BLaER1 treated with 17β-estradiol and CSF1 and Interleukin-3, amounts not matched to agents 10 nM and 100 nM (cell line): ENCODE results near the gene FOXP1.

ENCODE experiments used
- H3K27ac ChIP-seq, 11 experiments: shearing (Covaris generic); formaldehyde crosslinking; 2 replicates each; pipeline ENCODE4 v1.8.1; 2022
- H3K27me3 ChIP-seq, 11 experiments: shearing (Covaris generic); formaldehyde crosslinking; 2 replicates each; pipeline ENCODE4 v1.8.1; 2022
- H3K36me3 ChIP-seq, 11 experiments: shearing (Covaris generic); formaldehyde crosslinking; 2 replicates each; pipeline ENCODE4 v1.8.1; 2022
- H3K4me1 ChIP-seq, 10 experiments: shearing (Covaris generic); formaldehyde crosslinking; 2 replicates each; pipeline ENCODE4 v1.8.1; 2022
- H3K4me2 ChIP-seq, 11 experiments: shearing (Covaris generic); formaldehyde crosslinking; 2 replicates each; pipeline ENCODE4 v1.8.1; 2022
- H3K4me3 ChIP-seq, 10 experiments: shearing (Covaris generic); formaldehyde crosslinking; 2 replicates each; pipeline ENCODE4 v1.8.1; 2022
- H3K9ac ChIP-seq, 11 experiments: shearing (Covaris generic); formaldehyde crosslinking; 2 replicates each; pipeline ENCODE4 v1.8.1; 2022
- H3K9me3 ChIP-seq, 11 experiments: shearing (Covaris generic); formaldehyde crosslinking; replicated peaks in 1 of 11; 2 replicates each; pipeline ENCODE4 v1.8.1; 2022
- H4K20me1 ChIP-seq, 11 experiments: shearing (Covaris generic); formaldehyde crosslinking; 2 replicates each; pipeline ENCODE4 v1.8.1; 2022
- Cebpa-rat ChIP-seq, 11 experiments: shearing (Covaris generic); IDR thresholded peaks; 2 replicates each; pipeline ENCODE4 v1.8.1; 2022

Gene FOXP1

DNA sequence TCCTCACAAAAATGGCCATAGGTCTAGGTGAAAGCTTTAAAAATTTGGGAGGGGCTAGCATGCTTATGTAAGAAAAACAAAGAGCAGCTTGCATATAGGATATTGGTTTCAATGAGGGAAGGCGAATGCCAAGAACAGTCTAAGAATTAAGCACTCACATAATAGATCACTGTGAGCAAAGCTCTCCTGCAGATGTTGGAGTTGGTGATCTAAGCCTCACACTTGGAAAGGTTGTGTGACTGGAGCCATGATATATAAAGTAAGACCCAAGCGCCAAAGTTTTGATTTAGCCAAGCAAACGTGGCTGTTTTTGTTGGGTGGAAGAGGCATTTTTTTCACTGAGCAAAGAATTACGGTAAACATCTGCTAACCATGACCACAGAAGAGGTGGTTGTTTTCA lies 237.5 kb downstream of the FOXP1 start:
- H3K9ac ChIP-seq, result no peak overlapping the region
- H3K9me3 ChIP-seq, result peaks cover 0 to 10% (median 5%) of the 10 kb centered on the region in 11 experiments; a peak in 11 of 22 replicates
- no peaks in the 10 kb centered on the region for H3K27me3 ChIP-seq

GRCh38 chr3:71345429-71346040 lies 238.0 kb downstream of the FOXP1 start:
- peaks cover 0 to 13% (median 7%) of the 10 kb centered on the region in 11 experiments; a peak in 12 of 22 replicates for H3K9me3 ChIP-seq
- no peak overlapping the region for H3K27ac ChIP-seq
- H3K4me1 ChIP-seq, result no peaks in the 10 kb centered on the region
- no peaks in the 10 kb centered on the region for H3K27me3 ChIP-seq
- no peaks in the 10 kb centered on the region for H4K20me1 ChIP-seq
- no peaks in the 10 kb centered on the region for H3K36me3 ChIP-seq
- H3K9ac ChIP-seq, result no peak overlapping the region
- no peak overlapping the region for H3K4me3 ChIP-seq
- H3K4me2 ChIP-seq, result no peak overlapping the region
- TF ChIP-seq Cebpa-rat (IDR thresholded peaks at IDR 0.05), result no peak

More for the DNA sequence above, 237.5 kb downstream of the FOXP1 start:
- Histone ChIP-seq H3K27ac (no peak overlapping the region), H4K20me1 (no peaks in the 10 kb centered on the region), H3K36me3 (no peaks in the 10 kb centered on the region), H3K4me1 (no peaks in the 10 kb centered on the region), H3K4me2 (no peak overlapping the region), H3K4me3 (no peak overlapping the region)
- TF ChIP-seq Cebpa-rat (IDR thresholded peaks at IDR 0.05), result no peak

DNA sequence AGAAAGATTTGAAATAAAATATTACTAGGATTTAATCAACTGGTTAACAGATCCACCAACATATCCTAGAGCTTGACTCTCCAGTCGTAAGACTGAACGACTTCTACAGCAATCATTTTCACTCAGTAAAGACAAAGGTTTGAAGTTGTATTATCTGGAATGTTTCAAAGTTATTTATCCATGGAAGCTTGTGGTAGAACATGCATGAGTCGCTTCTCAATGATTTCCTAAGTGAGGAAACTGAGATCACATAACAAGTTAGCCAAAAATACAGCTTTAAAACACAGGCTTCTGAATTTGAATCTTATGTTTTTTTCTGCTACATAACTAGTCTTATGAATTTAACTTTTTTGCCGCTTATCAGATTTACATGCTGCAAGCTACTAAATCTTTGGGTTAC lies 241.8 kb downstream of the FOXP1 start:
- Histone ChIP-seq H3K4me2 (no peak overlapping the region), H3K9ac (no peak overlapping the region), H3K36me3 (no peaks in the 10 kb centered on the region), H3K9me3 (peaks cover 0 to 13% (median 7%) of the 10 kb centered on the region in 11 experiments; a peak in 12 of 22 replicates), H3K27me3 (no peaks in the 10 kb centered on the region), H4K20me1 (no peaks in the 10 kb centered on the region), H3K4me3 (no peak overlapping the region), H3K27ac (no peak overlapping the region), H3K4me1 (no peaks in the 10 kb centered on the region)
- no peak for TF ChIP-seq Cebpa-rat (IDR thresholded peaks at IDR 0.05)

- no peak overlapping the region for H3K4me3 ChIP-seq
- no peaks in the 10 kb centered on the region for H4K20me1 ChIP-seq
- peaks cover 0 to 13% (median 7%) of the 10 kb centered on the region in 11 experiments; a peak in 12 of 22 replicates for H3K9me3 ChIP-seq
- TF ChIP-seq Cebpa-rat (IDR thresholded peaks at IDR 0.05), result no peak
- no peaks in the 10 kb centered on the region for H3K27me3 ChIP-seq
- no peak overlapping the region for H3K4me2 ChIP-seq
- H3K36me3 ChIP-seq, result no peaks in the 10 kb centered on the region
- H3K9ac ChIP-seq, result no peak overlapping the region
- no peaks in the 10 kb centered on the region for H3K4me1 ChIP-seq
- no peak overlapping the region for H3K27ac ChIP-seq
These were observed 244.5 kb downstream of the FOXP1 start for GRCh38 chr3:71339049-71339448.

- no peaks in the 10 kb centered on the region for H3K4me1 ChIP-seq
- TF ChIP-seq Cebpa-rat (IDR thresholded peaks at IDR 0.05), result no peak
- no peak overlapping the region for H3K4me3 ChIP-seq
These were observed 250.7 kb downstream of the FOXP1 start for GRCh38 chr3:71332813-71333212.

GRCh38 chr3:71330909-71331308 lies 252.6 kb downstream of the FOXP1 start:
- Histone ChIP-seq H3K27ac (no peak overlapping the region), H4K20me1 (no peaks in the 10 kb centered on the region), H3K4me1 (no peaks in the 10 kb centered on the region), H3K27me3 (no peaks in the 10 kb centered on the region), H3K9me3 (peaks cover 8 to 20% (median 16%) of the 10 kb centered on the region in 11 experiments; a peak in 20 of 22 replicates), H3K4me2 (no peak overlapping the region), H3K36me3 (peaks cover 0 to 6% (median 0%) of the 10 kb centered on the region in 11 experiments; a peak in 4 of 22 replicates), H3K4me3 (no peak overlapping the region), H3K9ac (no peak overlapping the region)
- TF ChIP-seq Cebpa-rat (IDR thresholded peaks at IDR 0.05), result no peak

More at GRCh38 chr3:71332813-71333212, 250.7 kb downstream of the FOXP1 start:
- no peak overlapping the region for H3K27ac ChIP-seq
- H3K36me3 ChIP-seq, result peaks cover 0 to 6% (median 0%) of the 10 kb centered on the region in 11 experiments; a peak in 4 of 22 replicates
- no peaks in the 10 kb centered on the region for H3K27me3 ChIP-seq
- no peaks in the 10 kb centered on the region for H4K20me1 ChIP-seq
- peaks cover 8 to 20% (median 16%) of the 10 kb centered on the region in 11 experiments; a peak in 20 of 22 replicates for H3K9me3 ChIP-seq
- no peak overlapping the region for H3K4me2 ChIP-seq
- H3K9ac ChIP-seq, result no peak overlapping the region

DNA sequence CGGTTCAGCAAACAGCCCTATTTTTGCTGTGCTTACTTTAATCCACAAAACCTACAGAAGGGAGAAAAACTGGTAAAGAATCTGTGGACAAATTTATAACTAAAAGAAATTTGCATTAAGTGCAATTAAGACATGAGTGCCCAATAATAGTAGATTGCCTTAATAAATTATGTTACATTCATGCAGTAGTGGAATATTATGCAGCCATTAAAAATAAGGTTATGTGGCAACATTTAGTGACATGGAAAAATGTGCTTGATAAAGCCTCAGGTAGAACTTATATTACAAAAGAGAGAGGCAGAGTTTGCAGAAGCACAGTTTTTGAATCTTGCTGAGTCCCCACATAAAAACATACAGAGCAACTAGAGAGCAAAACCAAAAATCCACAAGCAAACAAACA lies 253.0 kb downstream of the FOXP1 start:
- Histone ChIP-seq H3K36me3 (peaks cover 0 to 6% (median 0%) of the 10 kb centered on the region in 11 experiments; a peak in 4 of 22 replicates), H3K27me3 (no peaks in the 10 kb centered on the region)

DNA sequence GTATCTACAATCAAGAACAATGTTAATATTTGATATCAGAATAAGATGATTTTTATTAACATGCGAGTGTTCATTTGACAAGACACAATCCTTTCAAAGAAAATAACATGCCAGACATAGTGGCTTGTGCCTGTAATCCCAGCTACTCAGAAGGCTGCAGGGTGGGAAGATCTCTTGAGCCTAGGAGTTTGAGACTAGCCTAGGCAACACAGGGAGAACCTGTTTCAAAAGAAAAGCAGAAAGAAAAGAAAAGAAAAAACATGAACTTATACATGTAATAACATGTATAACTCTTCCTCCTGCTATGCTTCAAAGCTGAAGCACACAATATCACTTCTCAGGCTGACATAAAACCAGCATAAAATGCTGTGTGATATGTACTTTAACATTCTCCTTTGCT lies 253.7 kb downstream of the FOXP1 start:
- H4K20me1 ChIP-seq, result no peaks in the 10 kb centered on the region
- no peak overlapping the region for H3K9ac ChIP-seq
- no peaks in the 10 kb centered on the region for H3K27me3 ChIP-seq
- no peaks in the 10 kb centered on the region for H3K4me1 ChIP-seq
- peaks cover 0 to 6% (median 0%) of the 10 kb centered on the region in 11 experiments; a peak in 4 of 22 replicates for H3K36me3 ChIP-seq
- H3K27ac ChIP-seq, result no peak overlapping the region
- no peak overlapping the region for H3K4me2 ChIP-seq
- no peak for TF ChIP-seq Cebpa-rat (IDR thresholded peaks at IDR 0.05)
- H3K4me3 ChIP-seq, result no peak overlapping the region
- H3K9me3 ChIP-seq, result peaks cover 8 to 20% (median 16%) of the 10 kb centered on the region in 11 experiments; a peak in 20 of 22 replicates

More for the DNA sequence above, 253.0 kb downstream of the FOXP1 start:
- Histone ChIP-seq H3K27ac (no peak overlapping the region), H4K20me1 (no peaks in the 10 kb centered on the region), H3K9me3 (peaks cover 8 to 20% (median 16%) of the 10 kb centered on the region in 11 experiments; a peak in 20 of 22 replicates), H3K9ac (no peak overlapping the region), H3K4me3 (no peak overlapping the region), H3K4me1 (no peaks in the 10 kb centered on the region), H3K4me2 (no peak overlapping the region)
- TF ChIP-seq Cebpa-rat (IDR thresholded peaks at IDR 0.05), result no peak

- TF ChIP-seq Cebpa-rat (IDR thresholded peaks at IDR 0.05), result no peak
- H3K4me1 ChIP-seq, result no peaks in the 10 kb centered on the region
- H3K9ac ChIP-seq, result no peak overlapping the region
- H3K27ac ChIP-seq, result no peak overlapping the region
- H3K9me3 ChIP-seq, result peaks cover 8 to 20% (median 16%) of the 10 kb centered on the region in 11 experiments; a peak in 20 of 22 replicates
- H3K36me3 ChIP-seq, result peaks cover 0 to 6% (median 0%) of the 10 kb centered on the region in 11 experiments; a peak in 4 of 22 replicates
- H4K20me1 ChIP-seq, result no peaks in the 10 kb centered on the region
- H3K27me3 ChIP-seq, result no peaks in the 10 kb centered on the region
- H3K4me2 ChIP-seq, result no peak overlapping the region
- no peak overlapping the region for H3K4me3 ChIP-seq
These were observed 254.6 kb downstream of the FOXP1 start for GRCh38 chr3:71328926-71329325.

GRCh38 chr3:71327936-71328335 lies 255.6 kb downstream of the FOXP1 start:
- Histone ChIP-seq H3K27me3 (no peaks in the 10 kb centered on the region), H3K4me3 (no peak overlapping the region), H3K36me3 (peaks cover 0 to 6% (median 0%) of the 10 kb centered on the region in 11 experiments; a peak in 4 of 22 replicates), H3K4me1 (no peaks in the 10 kb centered on the region), H3K27ac (no peak overlapping the region), H3K9ac (no peak overlapping the region), H3K9me3 (peaks cover 8 to 20% (median 16%) of the 10 kb centered on the region in 11 experiments; a peak in 20 of 22 replicates), H3K4me2 (no peak overlapping the region), H4K20me1 (no peaks in the 10 kb centered on the region)
- TF ChIP-seq Cebpa-rat (IDR thresholded peaks at IDR 0.05), result no peak
